HEK293T (cell line): ENCODE data around the gene EGFLAM.

Experiments used
- CTCF ChIA-PET: fragments of 350-600 bp; formaldehyde crosslinking; extraction: SDS; loops from one replicate; lab custom pipeline; 2021; ENCODE audit warnings: antibody characterized with exemption, inconsistent platforms; lab: Yijun Ruan, JAX
- POLR2A ChIA-PET: fragments of 350-600 bp; formaldehyde crosslinking; extraction: SDS; loops from one replicate; lab custom pipeline; 2020; ENCODE audit warnings: antibody characterized with exemption, inconsistent platforms; lab: Yijun Ruan, JAX
- DNase-seq: peaks from one replicate; pipeline ENCODE4 v3.0.0; 2012; ENCODE audit warnings: mixed read lengths; ENCODE audit errors: extremely low spot score
- ARNT ChIP-seq: fragments of 450-650 bp; IDR thresholded peaks from 2 replicates; pipeline ENCODE4 v1.6.1; 2017; ENCODE audit warnings: mild to moderate bottlenecking
- BHLHE40 ChIP-seq: fragments of 450-650 bp; IDR thresholded peaks from 2 replicates; pipeline ENCODE4 v1.6.1; 2016; ENCODE audit warnings: mild to moderate bottlenecking, moderate library complexity, borderline replicate concordance
- CTBP1 ChIP-seq: fragments of 450-650 bp; IDR thresholded peaks from 2 replicates; pipeline ENCODE4 v1.6.1; 2016; ENCODE audit warnings: borderline replicate concordance
- ELF4 ChIP-seq: fragments of 450-650 bp; IDR thresholded peaks from 2 replicates; pipeline ENCODE4 v1.6.1; 2017; ENCODE audit warnings: antibody characterized with exemption
- FOXA1 ChIP-seq: fragments of 450-650 bp; IDR thresholded peaks from 2 replicates; pipeline ENCODE4 v1.6.1; 2016; ENCODE audit warnings: mild to moderate bottlenecking
- FOXK2 ChIP-seq: fragments of 450-650 bp; IDR thresholded peaks from 2 replicates; pipeline ENCODE4 v1.6.1; 2016; ENCODE audit warnings: mild to moderate bottlenecking
- FOXM1 ChIP-seq: fragments of 450-650 bp; IDR thresholded peaks from 2 replicates; pipeline ENCODE4 v1.6.1; 2017; ENCODE audit warnings: mild to moderate bottlenecking, borderline replicate concordance
- HDGF ChIP-seq: fragments of 450-650 bp; IDR thresholded peaks from 2 replicates; pipeline ENCODE4 v1.6.1; 2017; ENCODE audit warnings: antibody characterized with exemption, borderline replicate concordance
- L3MBTL2 ChIP-seq: fragments of 450-650 bp; conservative IDR thresholded peaks from 2 replicates; pipeline ENCODE4 v1.6.1; 2016; ENCODE audit warnings: mild to moderate bottlenecking
- LEF1 ChIP-seq: fragments of 450-650 bp; IDR thresholded peaks from 2 replicates; pipeline ENCODE4 v1.6.1; 2017; ENCODE audit warnings: mild to moderate bottlenecking, borderline replicate concordance
- NFRKB ChIP-seq: fragments of 450-650 bp; IDR thresholded peaks from 2 replicates; pipeline ENCODE4 v1.6.1; 2016; ENCODE audit warnings: mild to moderate bottlenecking, moderate library complexity
- PKNOX1 ChIP-seq: fragments of 450-650 bp; IDR thresholded peaks from 2 replicates; pipeline ENCODE4 v1.6.1; 2016
- SP1 ChIP-seq: fragments of 450-650 bp; IDR thresholded peaks from 2 replicates; pipeline ENCODE4 v1.6.1; 2017
- SUZ12 ChIP-seq: fragments of 450-650 bp; IDR thresholded peaks from 2 replicates; pipeline ENCODE4 v1.6.1; 2016; ENCODE audit warnings: mild to moderate bottlenecking
- TARDBP ChIP-seq: fragments of 450-650 bp; IDR thresholded peaks from 2 replicates; pipeline ENCODE4 v1.6.1; 2016
- ZNF384 ChIP-seq: fragments of 450-650 bp; IDR thresholded peaks from 2 replicates; pipeline ENCODE4 v1.6.1; 2016

Gene EGFLAM

GRCh38 chr5:38339446-38339845, 81.1 kb downstream of the EGFLAM start:
- ChIA-PET CTCF (no interaction called here), POLR2A (no interaction called here)
- TF ChIP-seq LEF1 (no peak), BHLHE40 (no peak), L3MBTL2 (no peak), HDGF (no peak), PKNOX1 (no peak), NFRKB (no peak), FOXM1 (no peak), ARNT (no peak), CTBP1 (no peak), SUZ12 (no peak), SP1 (no peak), TARDBP (no peak), ELF4 (no peak), FOXK2 (no peak), FOXA1 (no peak), ZNF384 (no peak)
- no peak for DNase-seq

- TF ChIP-seq ELF4 = no peak
- no peak for TF ChIP-seq ARNT
- TF ChIP-seq BHLHE40 = no peak
- no peak for TF ChIP-seq LEF1
- no peak for TF ChIP-seq SP1
- no peak for TF ChIP-seq SUZ12
- no peak for TF ChIP-seq ZNF384
- no peak for TF ChIP-seq PKNOX1
- TF ChIP-seq FOXM1 = no peak
- TF ChIP-seq FOXA1 = no peak
- no peak for TF ChIP-seq HDGF
- no peak for TF ChIP-seq TARDBP
- TF ChIP-seq FOXK2 = no peak
- TF ChIP-seq CTBP1 = no peak
- TF ChIP-seq L3MBTL2 = no peak
- no peak for TF ChIP-seq NFRKB
- CTCF ChIA-PET = no interaction called here
- DNase-seq = no peak
- POLR2A ChIA-PET = no interaction called here
Observed at GRCh38 chr5:38341056-38341455, 82.7 kb downstream of the EGFLAM start.

- TF ChIP-seq FOXK2 (no peak), TARDBP (no peak), FOXM1 (no peak), FOXA1 (no peak), ZNF384 (no peak), BHLHE40 (no peak), ELF4 (no peak), L3MBTL2 (no peak), ARNT (no peak), HDGF (no peak), CTBP1 (no peak), SP1 (no peak), SUZ12 (no peak), NFRKB (no peak), PKNOX1 (no peak)
Observed at GRCh38 chr5:38341641-38342040, 83.3 kb downstream of the EGFLAM start.

GRCh38 chr5:38342261-38342660, 83.9 kb downstream of the EGFLAM start:
- ChIA-PET POLR2A (no interaction called here), CTCF (no interaction called here)
- TF ChIP-seq ARNT = no peak
- TF ChIP-seq PKNOX1 = no peak
- TF ChIP-seq L3MBTL2 = no peak
- no peak for TF ChIP-seq FOXA1
- no peak for TF ChIP-seq ELF4
- TF ChIP-seq TARDBP = no peak
- TF ChIP-seq LEF1 = no peak
- TF ChIP-seq HDGF = no peak
- TF ChIP-seq CTBP1 = no peak
- no peak for TF ChIP-seq SP1
- TF ChIP-seq FOXK2 = no peak
- no peak for TF ChIP-seq BHLHE40
- TF ChIP-seq FOXM1 = no peak
- TF ChIP-seq ZNF384 = no peak
- DNase-seq = no peak

More at GRCh38 chr5:38341641-38342040, 83.3 kb downstream of the EGFLAM start:
- ChIA-PET CTCF (no interaction called here), POLR2A (no interaction called here)
- DNase-seq = no peak

DNA sequence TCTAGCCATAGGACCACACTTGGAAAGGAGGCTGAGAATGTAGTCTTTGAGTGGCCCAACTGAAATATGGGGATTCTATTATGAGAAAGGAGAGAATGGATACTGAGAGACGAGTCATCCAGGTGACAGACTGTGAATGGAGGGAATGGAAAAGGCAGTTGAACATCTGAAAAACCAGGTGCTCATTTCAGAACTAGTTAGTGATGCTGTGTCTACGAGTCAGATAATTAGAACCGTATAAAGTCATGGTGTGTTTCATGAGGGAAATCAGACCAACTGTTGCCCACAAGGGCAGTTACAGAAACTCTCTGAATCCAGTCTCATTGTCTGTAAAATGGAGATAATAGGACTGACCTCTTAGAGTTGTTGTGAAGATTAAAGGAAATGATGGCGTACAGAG, 86.5 kb downstream of the EGFLAM start:
- ChIA-PET POLR2A (no interaction called here), CTCF (no interaction called here)
- TF ChIP-seq NFRKB = no peak
- TF ChIP-seq SUZ12 = no peak
- TF ChIP-seq ZNF384 = no peak
- TF ChIP-seq ELF4 = no peak
- no peak for TF ChIP-seq BHLHE40
- no peak for TF ChIP-seq FOXA1
- no peak for TF ChIP-seq CTBP1
- no peak for TF ChIP-seq ARNT
- TF ChIP-seq HDGF = no peak
- no peak for TF ChIP-seq L3MBTL2
- no peak for TF ChIP-seq LEF1
- no peak for TF ChIP-seq SP1
- no peak for DNase-seq

DNA sequence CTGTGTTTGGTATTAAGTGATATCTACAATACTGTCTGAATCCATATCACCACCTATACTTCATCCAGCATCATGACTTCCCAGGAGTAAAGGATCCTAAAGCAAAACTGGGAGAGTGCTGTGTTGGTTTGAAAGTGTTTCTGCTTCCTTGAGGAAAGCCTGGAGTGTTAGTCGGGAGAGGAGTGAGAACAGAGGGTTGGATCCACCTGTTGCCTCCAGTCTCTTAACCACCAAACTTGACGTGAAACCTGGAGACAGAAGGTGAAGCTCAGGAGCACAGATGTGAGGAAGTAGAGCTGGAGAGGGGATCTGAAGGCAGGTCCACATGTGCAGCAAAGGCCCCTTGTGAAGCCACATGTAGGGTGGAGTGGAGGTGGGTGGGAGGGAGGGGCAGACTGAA, 88.2 kb downstream of the EGFLAM start:
- ChIA-PET POLR2A (no interaction called here), CTCF (no interaction called here)
- no peak for TF ChIP-seq SUZ12
- no peak for TF ChIP-seq FOXK2
- TF ChIP-seq HDGF = no peak
- no peak for TF ChIP-seq CTBP1
- TF ChIP-seq BHLHE40 = no peak
- no peak for TF ChIP-seq L3MBTL2
- TF ChIP-seq ELF4 = no peak
- no peak for TF ChIP-seq LEF1
- TF ChIP-seq ZNF384 = no peak
- no peak for TF ChIP-seq TARDBP
- DNase-seq = no peak
